DOHH2 (cell line): ENCODE results near the gene PPP2R2C.

ENCODE experiments used
- H3F3A ChIP-seq: fragments of 200-600 bp; sonication (generic), shearing (Covaris generic); 2 replicates; pipeline ENCODE4 v1.6.0; 2016; ENCODE audit warnings: antibody characterized with exemption, mild to moderate bottlenecking; ENCODE audit not compliant: control insufficient read depth, insufficient read depth
- H3K27ac ChIP-seq: fragments of 200-600 bp; sonication (generic); 2 replicates; pipeline ENCODE4 v1.5.1; 2014; ENCODE audit warnings: low read depth, mild to moderate bottlenecking, low read length, moderate library complexity
- H3K27me3 ChIP-seq: fragments of 200-600 bp; sonication (generic); 2 replicates; pipeline ENCODE4 v1.6.1; 2014; ENCODE audit warnings: mild to moderate bottlenecking, low read length, mixed read lengths; ENCODE audit not compliant: control insufficient read depth
- H3K36me3 ChIP-seq: fragments of 200-600 bp; sonication (generic); 2 replicates; pipeline ENCODE4 v1.6.1; 2014; ENCODE audit warnings: mild to moderate bottlenecking, low read length, moderate library complexity, mixed read lengths; ENCODE audit not compliant: control insufficient read depth
- H3K4me1 ChIP-seq: fragments of 200-600 bp; sonication (generic); 2 replicates; pipeline ENCODE4 v1.6.1; 2014; ENCODE audit warnings: mild to moderate bottlenecking, low read length, mixed read lengths; ENCODE audit not compliant: control insufficient read depth
- H3K4me2 ChIP-seq: fragments of 200-600 bp; sonication (generic); 2 replicates; pipeline ENCODE4 v1.6.0; 2014; ENCODE audit warnings: mild to moderate bottlenecking, low read length, moderate library complexity
- H3K4me3 ChIP-seq: fragments of 200-600 bp; sonication (generic); 2 replicates; pipeline ENCODE4 v1.5.1; 2014; ENCODE audit warnings: mild to moderate bottlenecking, low read length, mixed read lengths
- H3K79me2 ChIP-seq: fragments of 200-600 bp; sonication (generic); 2 replicates; pipeline ENCODE4 v1.6.1; 2014; ENCODE audit warnings: mild to moderate bottlenecking, low read length, mixed read lengths; ENCODE audit not compliant: control insufficient read depth
- H3K9me2 ChIP-seq: fragments of 200-600 bp; sonication (generic); replicated peaks from 2 replicates; pipeline ENCODE4 v1.6.1; 2014; ENCODE audit warnings: mild to moderate bottlenecking, low read length, mixed read lengths; ENCODE audit not compliant: control insufficient read depth
- H3K9me3 ChIP-seq: fragments of 200-600 bp; sonication (generic); 2 replicates; pipeline ENCODE4 v1.6.1; 2014; ENCODE audit warnings: antibody characterized with exemption, low read length, mixed read lengths; ENCODE audit not compliant: control insufficient read depth, insufficient read depth
- H4K20me1 ChIP-seq: fragments of 200-600 bp; sonication (generic); 2 replicates; pipeline ENCODE4 v1.6.0; 2014; ENCODE audit warnings: low read depth, mild to moderate bottlenecking, antibody characterized with exemption, low read length, moderate library complexity; ENCODE audit not compliant: control insufficient read depth, insufficient read depth
- CTCF ChIP-seq: fragments of 200-600 bp; sonication (generic); IDR thresholded peaks from one replicate; pipeline ENCODE4 v1.5.1; 2014; ENCODE audit warnings: antibody characterized with exemption, mild to moderate bottlenecking, low read depth, low read length; ENCODE audit not compliant: poor library complexity, severe bottlenecking
- EZH2phosphoT487 ChIP-seq: fragments of 200-600 bp; sonication (generic); IDR thresholded peaks from 2 replicates; pipeline ENCODE4 v1.6.1; 2017; ENCODE audit warnings: borderline replicate concordance, mild to moderate bottlenecking, antibody characterized with exemption, low read length, moderate library complexity, mixed read lengths

The PPP2R2C gene

GRCh38 chr4:6298852-6299251 is 173.6 kb downstream of the PPP2R2C start:
- Histone ChIP-seq H3K9me2 (no peaks in the 10 kb centered on the region), H3K4me1 (no peaks in the 10 kb centered on the region), H3K9me3 (no peaks in the 10 kb centered on the region), H3K4me3 (no peak overlapping the region), H3K27me3 (no peaks in the 10 kb centered on the region), H4K20me1 (no peaks in the 10 kb centered on the region), H3K36me3 (no peaks in the 10 kb centered on the region), H3K27ac (no peak overlapping the region), H3F3A (no peaks in the 10 kb centered on the region), H3K79me2 (no peaks in the 10 kb centered on the region), H3K4me2 (no peak overlapping the region)
- no peak for TF ChIP-seq EZH2phosphoT487
- no peak for TF ChIP-seq CTCF

- H3K36me3 ChIP-seq: no peaks in the 10 kb centered on the region
- H3K4me2 ChIP-seq: no peak overlapping the region
- H3K27ac ChIP-seq: no peak overlapping the region
- H3K4me1 ChIP-seq: no peaks in the 10 kb centered on the region
- no peaks in the 10 kb centered on the region for H4K20me1 ChIP-seq
- H3K9me3 ChIP-seq: no peaks in the 10 kb centered on the region
- H3K9me2 ChIP-seq: no peaks in the 10 kb centered on the region
- H3K27me3 ChIP-seq: no peaks in the 10 kb centered on the region
- no peaks in the 10 kb centered on the region for H3F3A ChIP-seq
- TF ChIP-seq EZH2phosphoT487 (no peak), CTCF (no peak)
- no peak overlapping the region for H3K4me3 ChIP-seq
- H3K79me2 ChIP-seq: no peaks in the 10 kb centered on the region
Observed at GRCh38 chr4:6298035-6298434, 174.4 kb downstream of the PPP2R2C start.

- no peaks in the 10 kb centered on the region for H3F3A ChIP-seq
- no peaks in the 10 kb centered on the region for H3K79me2 ChIP-seq
- no peaks in the 10 kb centered on the region for H3K9me3 ChIP-seq
- H4K20me1 ChIP-seq: no peaks in the 10 kb centered on the region
- H3K36me3 ChIP-seq: no peaks in the 10 kb centered on the region
- H3K27ac ChIP-seq: no peak overlapping the region
- no peak overlapping the region for H3K4me3 ChIP-seq
- no peaks in the 10 kb centered on the region for H3K4me1 ChIP-seq
- no peaks in the 10 kb centered on the region for H3K27me3 ChIP-seq
- no peak for TF ChIP-seq CTCF
- no peak for TF ChIP-seq EZH2phosphoT487
- H3K9me2 ChIP-seq: no peaks in the 10 kb centered on the region
- H3K4me2 ChIP-seq: no peak overlapping the region
Observed at GRCh38 chr4:6297266-6297815, 175.1 kb downstream of the PPP2R2C start.

GRCh38 chr4:6296026-6296425 is 176.4 kb downstream of the PPP2R2C start:
- Histone ChIP-seq H4K20me1 (no peaks in the 10 kb centered on the region), H3F3A (no peaks in the 10 kb centered on the region), H3K27ac (no peak overlapping the region), H3K4me2 (no peak overlapping the region), H3K9me3 (no peaks in the 10 kb centered on the region), H3K4me1 (no peaks in the 10 kb centered on the region), H3K4me3 (no peak overlapping the region), H3K27me3 (no peaks in the 10 kb centered on the region), H3K79me2 (no peaks in the 10 kb centered on the region), H3K9me2 (no peaks in the 10 kb centered on the region), H3K36me3 (no peaks in the 10 kb centered on the region)
- TF ChIP-seq EZH2phosphoT487: no peak
- TF ChIP-seq CTCF: no peak
